PC-3 (cell line): ENCODE data around the gene NOP56.

ENCODE experiments used
- CTCF ChIP-seq: fragments of 300-600 bp; sonication (generic); conservative IDR thresholded peaks from 2 replicates; pipeline ENCODE4 v1.5.1; 2017; ENCODE audit warnings: antibody characterized with exemption, low read depth, mild to moderate bottlenecking, low read length
- EZH2 ChIP-seq: fragments of 300-600 bp; sonication (generic); IDR thresholded peaks from one replicate; pipeline ENCODE4 v1.6.1; 2017; ENCODE audit warnings: antibody characterized with exemption, mild to moderate bottlenecking, low read length; ENCODE audit not compliant: unreplicated experiment
- EZH2phosphoT487 ChIP-seq: fragments of 300-600 bp; sonication (generic); IDR thresholded peaks from 2 replicates; pipeline ENCODE4 v1.6.1; 2018; ENCODE audit warnings: mild to moderate bottlenecking, antibody characterized with exemption, low read length, borderline replicate concordance

DNA sequence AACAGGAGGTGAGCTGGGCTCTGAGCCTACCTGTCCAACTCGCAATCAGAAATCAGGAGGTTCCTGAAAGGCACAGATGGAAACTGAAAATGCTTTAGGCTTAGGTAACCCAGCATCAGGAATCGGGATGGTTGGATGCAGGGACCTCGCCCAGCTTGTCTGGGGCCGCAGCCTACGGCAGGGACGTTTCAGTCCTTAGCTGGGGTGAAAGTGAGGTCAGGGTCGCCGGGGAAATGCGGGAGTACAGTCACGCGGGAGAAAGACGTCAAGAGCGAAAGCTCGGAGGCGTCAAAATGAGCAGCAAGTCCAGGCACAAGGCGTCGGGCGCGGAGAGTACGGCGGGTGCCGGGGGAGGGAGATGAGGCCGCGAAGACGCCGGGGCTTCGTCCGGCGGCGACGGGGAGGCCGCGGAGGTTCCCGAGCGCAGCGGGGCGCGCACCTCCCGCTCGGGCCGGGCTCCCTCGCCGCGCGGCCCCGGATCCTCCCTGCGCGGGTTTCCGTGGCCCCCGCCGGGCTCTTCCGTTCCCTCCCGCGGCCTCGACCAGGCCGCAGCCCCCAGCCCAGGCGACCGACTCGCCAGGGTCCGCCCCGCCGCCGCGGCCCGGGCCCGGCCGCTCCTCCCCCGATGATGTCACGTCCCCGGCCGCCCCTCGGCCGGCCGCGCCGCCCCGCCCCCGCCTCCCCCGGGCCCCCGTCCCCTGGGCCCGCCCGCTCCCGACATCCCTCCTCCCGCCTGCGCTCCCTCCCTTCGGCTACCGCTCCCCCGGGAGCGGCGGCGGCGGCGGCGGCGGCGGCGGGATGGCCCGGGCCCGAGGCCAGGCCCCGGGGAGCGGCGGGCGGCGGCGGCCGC is 39.8 kb downstream of the NOP56 start, which contains the start of gene EBF4:
- TF ChIP-seq CTCF (no peak), EZH2 (peak; percentile 93), EZH2phosphoT487 (peak; percentile 70; the same call in 1 of the 2 replicates)
